Neural crest cell (in vitro differentiated cells): ENCODE results near the gene POLR2H. TPM values are rescaled to one million over a fixed set of nuclear protein-coding genes. Genes with fewer than 3 reads are reported as not detected.

ENCODE experiments used
- DNase-seq: peaks from one replicate; pipeline ENCODE4 v3.0.0; 2021; ENCODE audit warnings: low read depth, mixed read lengths, low spot score
- H3K27ac Mint-ChIP-seq: one replicate; pipeline ENCODE4 v1.8.0; 2021; ENCODE audit warnings: mild to moderate bottlenecking, mixed read lengths; ENCODE audit not compliant: unreplicated experiment
- H3K27me3 Mint-ChIP-seq: 2 replicates; pipeline ENCODE4 v1.8.0; 2021; ENCODE audit warnings: low read depth, mild to moderate bottlenecking, mixed read lengths
- H3K36me3 Mint-ChIP-seq: 2 replicates; pipeline ENCODE4 v1.8.0; 2021; ENCODE audit warnings: low read depth, mild to moderate bottlenecking, mixed read lengths
- H3K4me1 Mint-ChIP-seq: 2 replicates; pipeline ENCODE4 v1.8.0; 2021; ENCODE audit warnings: mixed read lengths
- H3K4me3 Mint-ChIP-seq: one replicate; pipeline ENCODE4 v1.8.0; 2021; ENCODE audit warnings: mild to moderate bottlenecking, mixed read lengths
- H3K9me3 Mint-ChIP-seq: 2 replicates; pipeline ENCODE4 v1.8.0; 2021; ENCODE audit warnings: mixed read lengths
- CTCF ChIP-seq: fragments of 200-600 bp; sonication (generic); conservative IDR thresholded peaks from 2 replicates; pipeline ENCODE4 v1.5.0; 2021; ENCODE audit warnings: antibody characterized with exemption, mild to moderate bottlenecking
- total RNA-seq: library from RNA; stranded (reverse); gene quantifications from 2 replicates; pipeline ENCODE4 v1.2.1, GENCODE V29; 2021

POLR2H gene
- total RNA-seq, 1 donor from 2014 or later: 94.5 TPM

GRCh38 chr3:184384342-184384741 lies 22.8 kb downstream of the POLR2H start:
- no peak for DNase-seq
- no peaks in the 10 kb centered on the region for H3K36me3 Mint-ChIP-seq
- no peak for TF ChIP-seq CTCF
- H3K4me1 Mint-ChIP-seq: peaks cover under 1% of the 10 kb centered on the region
- H3K27ac Mint-ChIP-seq: no peak overlapping the region
- no peak overlapping the region for H3K4me3 Mint-ChIP-seq
- no peaks in the 10 kb centered on the region for H3K9me3 Mint-ChIP-seq
- H3K27me3 Mint-ChIP-seq: peaks cover 36% of the 10 kb centered on the region

GRCh38 chr3:184384856-184385422 lies 23.4 kb downstream of the POLR2H start:
- Mint-ChIP-seq H3K36me3 (no peaks in the 10 kb centered on the region), H3K9me3 (no peaks in the 10 kb centered on the region), H3K27me3 (peaks cover 35% of the 10 kb centered on the region), H3K4me1 (no peaks in the 10 kb centered on the region), H3K27ac (no peak overlapping the region), H3K4me3 (no peak overlapping the region)
- no peak for DNase-seq
- no peak for TF ChIP-seq CTCF

GRCh38 chr3:184386047-184386806 lies 24.7 kb downstream of the POLR2H start:
- DNase-seq: no peak
- H3K27me3 Mint-ChIP-seq: peaks cover 30% of the 10 kb centered on the region

GRCh38 chr3:184387174-184387714 lies 25.7 kb downstream of the POLR2H start:
- TF ChIP-seq CTCF: no peak
- no peak for DNase-seq
- Mint-ChIP-seq H3K27ac (no peak overlapping the region), H3K9me3 (no peaks in the 10 kb centered on the region), H3K27me3 (peaks cover 20% of the 10 kb centered on the region), H3K4me1 (no peaks in the 10 kb centered on the region), H3K36me3 (no peaks in the 10 kb centered on the region), H3K4me3 (no peak overlapping the region)

More at GRCh38 chr3:184386047-184386806, 24.7 kb downstream of the POLR2H start:
- no peaks in the 10 kb centered on the region for H3K9me3 Mint-ChIP-seq
- H3K4me3 Mint-ChIP-seq: no peak overlapping the region
- no peak for TF ChIP-seq CTCF
- no peaks in the 10 kb centered on the region for H3K36me3 Mint-ChIP-seq
- no peak overlapping the region for H3K27ac Mint-ChIP-seq
- no peaks in the 10 kb centered on the region for H3K4me1 Mint-ChIP-seq

GRCh38 chr3:184388164-184388935 lies 26.8 kb downstream of the POLR2H start:
- Mint-ChIP-seq H3K4me3 (no peak overlapping the region), H3K27ac (no peak overlapping the region), H3K9me3 (no peaks in the 10 kb centered on the region), H3K36me3 (no peaks in the 10 kb centered on the region), H3K4me1 (no peaks in the 10 kb centered on the region), H3K27me3 (peaks cover 13% of the 10 kb centered on the region)
- no peak for DNase-seq
- TF ChIP-seq CTCF: no peak
